NOMO-1 treated with dmso at 0.1 percent for 144 hours (cell line): ENCODE measurements around the gene BHLHE41.
A peak's percentile ranks its signal among the peaks of the same experiment; 100 is the strongest.

Experiments used
- DNase-seq: peaks from one replicate; lab custom pipeline; 2025; ENCODE audit not compliant: unreplicated experiment; lab: John Stamatoyannopoulos, UW

BHLHE41 gene

GRCh38 chr12:26135010-26135420 is 10.2 kb upstream of the BHLHE41 start:
- DNase-seq = no peak

GRCh38 chr12:26134540-26134939 is 9.7 kb upstream of the BHLHE41 start:
- DNase-seq = no peak

GRCh38 chr12:26133521-26133920 is 8.7 kb upstream of the BHLHE41 start:
- DNase-seq = no peak

GRCh38 chr12:26132866-26133265 is 8.0 kb upstream of the BHLHE41 start:
- no peak for DNase-seq

- no peak for DNase-seq
Observed at GRCh38 chr12:26131936-26132335, 7.1 kb upstream of the BHLHE41 start.

- no peak for DNase-seq
Observed at GRCh38 chr12:26130728-26131127, 5.9 kb upstream of the BHLHE41 start.

- DNase-seq = no peak
Observed at GRCh38 chr12:26128168-26128567, 3.3 kb upstream of the BHLHE41 start.

GRCh38 chr12:26127404-26127803 is 2.6 kb upstream of the BHLHE41 start:
- no peak for DNase-seq

GRCh38 chr12:26126340-26127284 is 1.8 kb upstream of the BHLHE41 start:
- DNase-seq = no peak

GRCh38 chr12:26125400-26126339 is 833 bp upstream of the BHLHE41 start:
- no peak for DNase-seq

- DNase-seq = no peak
Observed at GRCh38 chr12:26123482-26123980, 1.3 kb downstream of the BHLHE41 start.

GRCh38 chr12:26122681-26123481 is 2.0 kb downstream of the BHLHE41 start:
- DNase-seq = no peak

- peak; percentile 10 for DNase-seq
Observed at GRCh38 chr12:26122061-26122680, 2.7 kb downstream of the BHLHE41 start.

GRCh38 chr12:26121323-26122060 is 3.3 kb downstream of the BHLHE41 start:
- DNase-seq = no peak

GRCh38 chr12:26120561-26121274 is 4.1 kb downstream of the BHLHE41 start:
- no peak for DNase-seq

- DNase-seq = no peak
Observed at GRCh38 chr12:26119391-26119989, 5.3 kb downstream of the BHLHE41 start.

- peak; percentile 12 for DNase-seq
Observed at GRCh38 chr12:26118308-26118707, 6.5 kb downstream of the BHLHE41 start.
